Parathyroid adenoma (tissue), 2 donors: ENCODE data around the gene STK24.

Experiments used
- H2AFZ ChIP-seq: fragments of 300-600 bp; sonication (generic); one replicate; pipeline ENCODE4 v1.7.0; 2017; ENCODE audit warnings: antibody characterized with exemption, mild to moderate bottlenecking
- H3K27ac ChIP-seq: fragments of 300-600 bp; sonication (generic); one replicate; pipeline ENCODE4 v1.7.0; 2017
- H3K27me3 ChIP-seq: fragments of 300-600 bp; sonication (generic); one replicate; pipeline ENCODE4 v1.7.0; 2017; ENCODE audit warnings: low read length; ENCODE audit not compliant: control insufficient read depth, insufficient read depth
- H3K36me3 ChIP-seq: fragments of 300-600 bp; sonication (generic); one replicate; pipeline ENCODE4 v1.7.0; 2017; ENCODE audit warnings: low read length; ENCODE audit not compliant: control insufficient read depth, insufficient read depth
- H3K4me1 ChIP-seq: fragments of 300-600 bp; sonication (generic); one replicate; pipeline ENCODE4 v1.7.0; 2017; ENCODE audit warnings: control low read depth
- H3K4me2 ChIP-seq: fragments of 300-600 bp; sonication (generic); one replicate; pipeline ENCODE4 v1.7.0; 2017; ENCODE audit warnings: low read length
- H3K4me3 ChIP-seq: fragments of 300-600 bp; sonication (generic); one replicate; pipeline ENCODE4 v1.7.0; 2017; ENCODE audit warnings: low read depth, low read length
- H3K79me2 ChIP-seq: fragments of 300-600 bp; sonication (generic); one replicate; pipeline ENCODE4 v1.7.0; 2017; ENCODE audit warnings: control low read depth
- H3K9ac ChIP-seq: fragments of 300-600 bp; sonication (generic); one replicate; pipeline ENCODE4 v1.7.0; 2017; ENCODE audit warnings: mild to moderate bottlenecking
- H3K9me3 ChIP-seq: fragments of 300-600 bp; sonication (generic); one replicate; pipeline ENCODE4 v1.7.0; 2017; ENCODE audit warnings: low read length; ENCODE audit not compliant: control insufficient read depth
- TF ChIP-seq, protein P1 (sequence below): fragments of 300-600 bp; sonication (generic); IDR thresholded peaks from one replicate; pipeline ENCODE4 v1.7.0; 2017; ENCODE audit warnings: antibody characterized with exemption, mild to moderate bottlenecking
- donor health status: primary hyperparathyroidism.

STK24 gene

DNA sequence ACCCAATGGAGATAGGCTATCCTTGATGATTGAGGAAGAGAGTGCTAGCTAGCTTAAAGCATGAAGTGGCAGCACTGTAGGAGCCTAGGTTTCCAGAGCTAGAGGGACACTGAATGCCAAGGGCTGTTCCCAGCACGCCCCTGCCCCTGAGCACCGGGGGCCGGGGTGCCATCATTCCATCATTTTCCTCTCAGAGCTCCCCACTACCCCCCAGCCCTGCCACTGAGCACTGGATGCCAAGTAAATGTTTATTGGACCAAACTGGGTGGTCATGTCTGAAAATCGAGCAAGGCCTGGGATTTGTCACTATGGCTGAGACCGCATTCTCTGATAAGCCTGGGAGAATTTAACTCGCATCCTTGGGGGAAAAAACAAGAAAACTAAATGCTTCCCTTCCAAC lies 142.8 kb downstream of the STK24 start:
- TF ChIP-seq, protein P1, sequence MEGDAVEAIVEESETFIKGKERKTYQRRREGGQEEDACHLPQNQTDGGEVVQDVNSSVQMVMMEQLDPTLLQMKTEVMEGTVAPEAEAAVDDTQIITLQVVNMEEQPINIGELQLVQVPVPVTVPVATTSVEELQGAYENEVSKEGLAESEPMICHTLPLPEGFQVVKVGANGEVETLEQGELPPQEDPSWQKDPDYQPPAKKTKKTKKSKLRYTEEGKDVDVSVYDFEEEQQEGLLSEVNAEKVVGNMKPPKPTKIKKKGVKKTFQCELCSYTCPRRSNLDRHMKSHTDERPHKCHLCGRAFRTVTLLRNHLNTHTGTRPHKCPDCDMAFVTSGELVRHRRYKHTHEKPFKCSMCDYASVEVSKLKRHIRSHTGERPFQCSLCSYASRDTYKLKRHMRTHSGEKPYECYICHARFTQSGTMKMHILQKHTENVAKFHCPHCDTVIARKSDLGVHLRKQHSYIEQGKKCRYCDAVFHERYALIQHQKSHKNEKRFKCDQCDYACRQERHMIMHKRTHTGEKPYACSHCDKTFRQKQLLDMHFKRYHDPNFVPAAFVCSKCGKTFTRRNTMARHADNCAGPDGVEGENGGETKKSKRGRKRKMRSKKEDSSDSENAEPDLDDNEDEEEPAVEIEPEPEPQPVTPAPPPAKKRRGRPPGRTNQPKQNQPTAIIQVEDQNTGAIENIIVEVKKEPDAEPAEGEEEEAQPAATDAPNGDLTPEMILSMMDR, result no peak
- Histone ChIP-seq H3K79me2 (no peaks in the 10 kb centered on the region), H3K4me2 (no peak overlapping the region), H2AFZ (no peak overlapping the region), H3K36me3 (no peaks in the 10 kb centered on the region), H3K9me3 (no peaks in the 10 kb centered on the region), H3K27me3 (no peaks in the 10 kb centered on the region), H3K4me3 (no peak overlapping the region), H3K9ac (no peak overlapping the region), H3K27ac (no peak overlapping the region), H3K4me1 (no peaks in the 10 kb centered on the region)

- Histone ChIP-seq H3K9ac (no peak overlapping the region), H2AFZ (no peak overlapping the region), H3K4me1 (no peaks in the 10 kb centered on the region), H3K79me2 (no peaks in the 10 kb centered on the region), H3K4me3 (no peak overlapping the region), H3K36me3 (no peaks in the 10 kb centered on the region), H3K9me3 (no peaks in the 10 kb centered on the region), H3K27me3 (no peaks in the 10 kb centered on the region), H3K27ac (no peak overlapping the region), H3K4me2 (no peak overlapping the region)
- TF ChIP-seq, protein P1, result no peak
These were observed 143.3 kb downstream of the STK24 start for GRCh38 chr13:98433654-98434053.

GRCh38 chr13:98432638-98433037 lies 144.3 kb downstream of the STK24 start:
- no peak overlapping the region for H3K9ac ChIP-seq
- no peak overlapping the region for H3K4me2 ChIP-seq
- TF ChIP-seq, protein P1, result no peak
- H3K4me1 ChIP-seq, result no peaks in the 10 kb centered on the region
- H2AFZ ChIP-seq, result no peak overlapping the region
- H3K79me2 ChIP-seq, result no peaks in the 10 kb centered on the region
- H3K27me3 ChIP-seq, result no peaks in the 10 kb centered on the region
- H3K27ac ChIP-seq, result no peak overlapping the region
- no peaks in the 10 kb centered on the region for H3K9me3 ChIP-seq
- no peak overlapping the region for H3K4me3 ChIP-seq
- H3K36me3 ChIP-seq, result no peaks in the 10 kb centered on the region

GRCh38 chr13:98429977-98430736 lies 146.8 kb downstream of the STK24 start:
- Histone ChIP-seq H3K27ac (no peak overlapping the region), H3K36me3 (no peaks in the 10 kb centered on the region), H2AFZ (no peak overlapping the region), H3K4me1 (no peaks in the 10 kb centered on the region), H3K27me3 (no peaks in the 10 kb centered on the region), H3K4me2 (no peak overlapping the region), H3K9ac (no peak overlapping the region), H3K4me3 (no peak overlapping the region), H3K9me3 (no peaks in the 10 kb centered on the region), H3K79me2 (no peaks in the 10 kb centered on the region)
- TF ChIP-seq, protein P1, result no peak

DNA sequence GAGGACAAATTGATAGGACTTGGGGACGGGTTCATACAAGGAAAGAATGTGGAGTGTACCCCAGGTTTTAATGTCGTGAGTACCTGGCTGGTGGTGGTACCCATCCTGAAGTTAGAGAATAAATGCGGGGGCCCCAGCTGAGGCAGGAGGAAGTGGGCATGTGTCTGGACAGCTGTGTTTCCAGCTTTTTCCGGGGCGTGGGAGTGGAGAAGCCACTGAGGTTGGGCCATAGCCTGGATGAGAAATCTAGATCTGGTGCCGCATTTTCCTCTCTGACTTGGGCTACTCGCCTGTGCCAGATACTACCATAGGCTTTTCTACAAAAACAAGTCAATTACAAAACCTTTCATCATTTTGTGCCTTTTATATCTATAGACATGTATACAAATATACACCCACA lies 147.4 kb downstream of the STK24 start:
- Histone ChIP-seq H3K27ac (no peak overlapping the region), H3K9me3 (no peaks in the 10 kb centered on the region), H3K9ac (no peak overlapping the region), H3K4me2 (no peak overlapping the region), H3K4me3 (no peak overlapping the region), H2AFZ (no peak overlapping the region), H3K27me3 (no peaks in the 10 kb centered on the region), H3K36me3 (no peaks in the 10 kb centered on the region), H3K4me1 (no peaks in the 10 kb centered on the region), H3K79me2 (no peaks in the 10 kb centered on the region)
- TF ChIP-seq, protein P1, result no peak
